ENCODE results near the gene PROCA1. TPM values are rescaled to one million over a fixed set of nuclear protein-coding genes. Genes with fewer than 3 reads are reported as not detected.
"Not testable (repeated sequence)": the region's sequence is repeated elsewhere in the genome, so short reads cannot be mapped to it uniquely, and the experiment has no call there.

Gene PROCA1
- total and polyA plus RNA-seq, 12 donors = 0.74 to 4.9 (median 1.3) TPM

GRCh38 chr17:28725166-28725659, 13.5 kb upstream of the PROCA1 start:
- Histone ChIP-seq H3K4me1 (peaks cover 27 to 78% (median 51%) of the 10 kb centered on the region in 9 donors), H3K9me3 (no peaks in the 10 kb centered on the region), H3K4me3 (peak overlapping the region in 9 of 10 donors; percentile 50 to 89 (median 79)), H3K27me3 (no peaks in the 10 kb centered on the region), H3K36me3 (peaks cover 0 to 47% (median 34%) of the 10 kb centered on the region in 9 donors), H3K27ac (peak overlapping the region in 7 of 10 donors; percentile 5 to 98 (median 69))
- ATAC-seq (no peak), DNase-seq (no peak)
- intact Hi-C loops (cut with DNase I) = loop anchor here in 6 of 10 donors (5.0 to 10.0 kb wide), 5 partner anchors 37 to 390 kb away; partner anchors contain the start of genes PHF12 (in 4 of the 6) and DHRS13 (in 1 of the 6)
- 32 to 37% methylated on average over 20 of the region's 20 CpGs for WGBS, 2 donors
- TF ChIP-seq, protein P1, sequence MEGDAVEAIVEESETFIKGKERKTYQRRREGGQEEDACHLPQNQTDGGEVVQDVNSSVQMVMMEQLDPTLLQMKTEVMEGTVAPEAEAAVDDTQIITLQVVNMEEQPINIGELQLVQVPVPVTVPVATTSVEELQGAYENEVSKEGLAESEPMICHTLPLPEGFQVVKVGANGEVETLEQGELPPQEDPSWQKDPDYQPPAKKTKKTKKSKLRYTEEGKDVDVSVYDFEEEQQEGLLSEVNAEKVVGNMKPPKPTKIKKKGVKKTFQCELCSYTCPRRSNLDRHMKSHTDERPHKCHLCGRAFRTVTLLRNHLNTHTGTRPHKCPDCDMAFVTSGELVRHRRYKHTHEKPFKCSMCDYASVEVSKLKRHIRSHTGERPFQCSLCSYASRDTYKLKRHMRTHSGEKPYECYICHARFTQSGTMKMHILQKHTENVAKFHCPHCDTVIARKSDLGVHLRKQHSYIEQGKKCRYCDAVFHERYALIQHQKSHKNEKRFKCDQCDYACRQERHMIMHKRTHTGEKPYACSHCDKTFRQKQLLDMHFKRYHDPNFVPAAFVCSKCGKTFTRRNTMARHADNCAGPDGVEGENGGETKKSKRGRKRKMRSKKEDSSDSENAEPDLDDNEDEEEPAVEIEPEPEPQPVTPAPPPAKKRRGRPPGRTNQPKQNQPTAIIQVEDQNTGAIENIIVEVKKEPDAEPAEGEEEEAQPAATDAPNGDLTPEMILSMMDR (IDR thresholded peaks at IDR 0.05) = no peak

DNA sequence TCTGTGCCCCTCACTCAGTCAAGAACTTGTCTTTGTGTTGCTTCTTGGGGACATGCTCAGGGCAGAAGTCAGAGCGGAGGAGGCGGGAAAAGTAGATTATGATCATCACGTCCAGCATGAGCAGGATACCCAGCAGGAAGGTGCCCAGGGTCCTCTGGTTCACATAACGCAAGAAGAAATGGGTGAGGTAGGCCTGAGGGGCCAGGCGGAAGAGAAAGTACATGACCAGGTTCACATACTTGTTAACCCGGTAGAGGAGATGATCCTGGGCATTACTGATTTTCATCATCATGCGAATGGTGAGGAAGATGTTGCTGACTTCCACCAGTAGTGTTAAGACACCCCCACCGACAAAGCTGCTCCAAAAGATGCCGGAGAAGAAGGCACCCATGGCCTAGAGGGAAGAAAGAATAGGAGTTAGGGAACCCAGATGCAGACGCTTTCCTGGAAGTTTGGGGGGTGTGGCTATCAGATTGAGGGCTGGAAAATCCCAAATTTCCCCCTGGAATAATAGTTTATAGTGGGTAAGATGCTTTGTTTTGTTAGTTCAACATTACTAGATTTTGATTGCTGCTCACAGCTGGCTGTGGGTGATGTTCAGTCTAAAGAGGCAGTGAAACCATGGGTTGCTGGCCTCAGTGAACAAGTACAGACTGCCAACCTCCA, 12.9 kb upstream of the PROCA1 start:
- WGBS, 2 donors = 81 to 86% methylated on average over 10 of the region's 10 CpGs
- no peak for ATAC-seq
- peak overlapping the region in 1 of 10 donors; percentile 83 for H3K4me3 ChIP-seq

DNA sequence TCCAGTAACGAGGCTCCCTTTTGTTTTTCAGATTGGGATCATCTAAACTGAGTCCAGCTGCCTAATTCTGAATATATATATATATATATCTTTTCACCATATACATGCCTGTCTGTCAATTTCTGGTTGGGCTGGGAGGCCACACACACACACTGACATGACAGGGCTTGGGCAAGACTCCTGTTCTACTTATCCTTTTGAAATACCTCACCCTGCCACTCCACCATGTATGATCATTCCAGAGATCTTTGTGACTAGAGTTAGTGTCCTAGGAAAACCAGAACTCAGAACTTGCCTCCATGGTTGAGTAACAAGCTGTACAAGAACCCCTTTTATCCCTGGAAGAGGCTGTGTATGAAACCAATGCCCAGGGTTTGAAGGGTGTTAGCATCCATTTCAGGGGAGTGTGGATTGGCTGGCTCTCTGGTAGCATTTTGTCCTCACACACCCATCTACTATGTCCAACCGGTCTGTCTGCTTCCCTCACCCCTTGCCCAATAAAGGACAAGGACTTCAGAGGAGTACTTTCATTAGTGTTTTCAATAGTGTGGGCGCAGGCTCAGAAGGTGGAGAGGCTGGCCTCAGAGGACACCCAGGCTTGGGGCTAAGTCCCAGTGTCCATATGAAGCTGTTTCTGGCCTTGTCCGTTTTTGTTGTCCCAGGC, 12.3 kb upstream of the PROCA1 start:
- not testable (repeated sequence) for ATAC-seq, H3K27me3 ChIP-seq, H3K27ac ChIP-seq, H3K4me3 ChIP-seq, H3K9me3 ChIP-seq, DNase-seq
- WGBS, 2 donors = 74 to 78% methylated on average over 4 of the region's 4 CpGs
- H3K36me3 ChIP-seq = peaks cover 0 to 47% (median 34%) of the 10 kb centered on the region in 9 donors
- peaks cover 27 to 75% (median 55%) of the 10 kb centered on the region in 9 donors for H3K4me1 ChIP-seq
- intact Hi-C loops (cut with DNase I) = loop anchor here in 4 of 10 donors (10.0 kb wide), 2 partner anchors 191 to 391 kb away; no protein-coding TSS in a partner anchor

More for the DNA sequence above, 12.9 kb upstream of the PROCA1 start:
- H3K9me3 ChIP-seq = no peaks in the 10 kb centered on the region
- H3K4me1 ChIP-seq = peaks cover 27 to 77% (median 51%) of the 10 kb centered on the region in 9 donors
- TF ChIP-seq, protein P1 (IDR thresholded peaks at IDR 0.05) = no peak
- H3K36me3 ChIP-seq = peaks cover 0 to 47% (median 34%) of the 10 kb centered on the region in 9 donors
- no peaks in the 10 kb centered on the region for H3K27me3 ChIP-seq
- peak overlapping the region in 2 of 10 donors; percentile 75 to 95 for H3K27ac ChIP-seq
- no peak for DNase-seq
- intact Hi-C loops (cut with DNase I) = loop anchor here in 6 of 10 donors (5.0 to 10.0 kb wide), 5 partner anchors 38 to 390 kb away; partner anchors contain the start of genes PHF12 (in 4 of the 6) and DHRS13 (in 1 of the 6)

DNA sequence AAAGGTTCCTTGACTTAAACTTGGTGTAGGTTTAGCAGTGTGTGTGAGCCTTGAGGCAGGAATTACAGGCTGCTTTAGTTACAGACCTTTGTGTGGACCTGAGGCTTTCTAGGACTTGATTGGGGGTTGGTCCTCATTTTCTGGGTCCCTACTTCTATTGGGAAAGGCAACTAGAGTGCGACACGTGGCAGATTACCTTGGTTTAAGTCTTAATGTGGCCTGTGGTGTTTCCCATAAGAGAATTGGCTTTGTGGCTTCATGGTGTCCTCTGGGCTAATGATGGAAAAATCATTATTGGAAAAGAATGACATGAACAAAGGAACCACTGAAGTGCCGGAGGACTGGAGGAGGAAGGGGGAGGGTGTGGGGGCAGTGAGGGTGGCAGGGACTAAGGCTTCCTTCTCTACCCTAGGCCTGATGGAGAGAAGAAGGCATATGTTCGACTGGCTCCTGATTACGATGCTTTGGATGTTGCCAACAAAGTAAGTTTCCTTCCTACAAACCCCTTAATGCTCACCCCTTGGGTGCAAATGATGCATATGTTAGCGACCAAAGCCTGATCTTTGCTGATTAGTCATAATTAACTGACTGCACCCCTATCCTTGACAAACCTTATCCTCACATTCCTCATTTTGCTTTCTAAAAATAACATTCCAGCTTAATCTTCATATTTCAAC, 11.6 kb upstream of the PROCA1 start:
- intact Hi-C loops (cut with DNase I) = loop anchor here in 4 of 10 donors (10.0 kb wide), 2 partner anchors 192 to 392 kb away; no protein-coding TSS in a partner anchor
- H3K4me1 ChIP-seq = peaks cover 27 to 80% (median 62%) of the 10 kb centered on the region in 9 donors
- 77 to 82% methylated on average over 6 of the region's 6 CpGs for WGBS, 2 donors

More for the DNA sequence above, 11.6 kb upstream of the PROCA1 start:
- Histone ChIP-seq H3K27ac (no peak overlapping the region), H3K9me3 (no peaks in the 10 kb centered on the region), H3K4me3 (no peak overlapping the region), H3K36me3 (peaks cover 0 to 47% (median 34%) of the 10 kb centered on the region in 9 donors), H3K27me3 (no peaks in the 10 kb centered on the region)
- ATAC-seq (no peak), DNase-seq (no peak)
- TF ChIP-seq, protein P1 (IDR thresholded peaks at IDR 0.05) = no peak

Measured in heart right ventricle (tissue), 16 donors.